Hepatocyte (in vitro differentiated cells): Measurements from ENCODE around the gene AAK1.

Source experiments
- CTCF ChIP-seq: fragments of 200-600 bp; sonication (generic); IDR thresholded peaks from 2 replicates; pipeline ENCODE4 v1.5.1; 2016; ENCODE audit warnings: antibody characterized with exemption, mild to moderate bottlenecking; ENCODE audit not compliant: poor library complexity
- EZH2 ChIP-seq: fragments of 200-600 bp; sonication (generic); IDR thresholded peaks from 2 replicates; pipeline ENCODE4 v1.6.1; 2016; ENCODE audit warnings: antibody characterized with exemption, mild to moderate bottlenecking, borderline replicate concordance

- no peak for TF ChIP-seq CTCF
- no peak for TF ChIP-seq EZH2
Observed at GRCh38 chr2:69676146-69676545, 32.6 kb upstream of the AAK1 start.
